ENCODE results near the gene TUBGCP5.
"Not testable (repeated sequence)": the region's sequence is repeated elsewhere in the genome, so short reads cannot be mapped to it uniquely, and the experiment has no call there.

TUBGCP5 gene

GRCh38 chr15:22989576-22990477 is 49.5 kb downstream of the TUBGCP5 start:
- H3K4me3 ChIP-seq (ENCODE audit: low read length): no peak overlapping the region
- no peak overlapping the region for H3K4me2 ChIP-seq (ENCODE audit: low read length)
- H3K27me3 ChIP-seq (ENCODE audit: control insufficient read depth, low read length): no peaks in the 10 kb centered on the region
- no peaks in the 10 kb centered on the region; the same call in 1 of the 2 replicates for H3F3A ChIP-seq (ENCODE audit: control insufficient read depth, insufficient read depth)
- H3K36me3 ChIP-seq (ENCODE audit: control insufficient read depth, low read length): peaks cover 7% of the 10 kb centered on the region
- H3K9me2 ChIP-seq (replicated peaks; ENCODE audit: control insufficient read depth, low read length): no peaks in the 10 kb centered on the region
- no peaks in the 10 kb centered on the region for H3K9me3 ChIP-seq (ENCODE audit: control insufficient read depth, insufficient read depth, low read length)
- no peaks in the 10 kb centered on the region for H3K79me2 ChIP-seq (ENCODE audit: control insufficient read depth, low read length)
- H3K4me1 ChIP-seq (ENCODE audit: control insufficient read depth, low read length): no peaks in the 10 kb centered on the region
- no peaks in the 10 kb centered on the region for H4K20me1 ChIP-seq (ENCODE audit: control insufficient read depth, insufficient read depth, low read depth, low read length)
- TF ChIP-seq, protein P1, sequence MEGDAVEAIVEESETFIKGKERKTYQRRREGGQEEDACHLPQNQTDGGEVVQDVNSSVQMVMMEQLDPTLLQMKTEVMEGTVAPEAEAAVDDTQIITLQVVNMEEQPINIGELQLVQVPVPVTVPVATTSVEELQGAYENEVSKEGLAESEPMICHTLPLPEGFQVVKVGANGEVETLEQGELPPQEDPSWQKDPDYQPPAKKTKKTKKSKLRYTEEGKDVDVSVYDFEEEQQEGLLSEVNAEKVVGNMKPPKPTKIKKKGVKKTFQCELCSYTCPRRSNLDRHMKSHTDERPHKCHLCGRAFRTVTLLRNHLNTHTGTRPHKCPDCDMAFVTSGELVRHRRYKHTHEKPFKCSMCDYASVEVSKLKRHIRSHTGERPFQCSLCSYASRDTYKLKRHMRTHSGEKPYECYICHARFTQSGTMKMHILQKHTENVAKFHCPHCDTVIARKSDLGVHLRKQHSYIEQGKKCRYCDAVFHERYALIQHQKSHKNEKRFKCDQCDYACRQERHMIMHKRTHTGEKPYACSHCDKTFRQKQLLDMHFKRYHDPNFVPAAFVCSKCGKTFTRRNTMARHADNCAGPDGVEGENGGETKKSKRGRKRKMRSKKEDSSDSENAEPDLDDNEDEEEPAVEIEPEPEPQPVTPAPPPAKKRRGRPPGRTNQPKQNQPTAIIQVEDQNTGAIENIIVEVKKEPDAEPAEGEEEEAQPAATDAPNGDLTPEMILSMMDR (IDR thresholded peaks at IDR 0.05; ENCODE audit: low read depth, low read length, poor library complexity, severe bottlenecking): peak; percentile 20
- no peak for TF ChIP-seq EZH2phosphoT487 (IDR thresholded peaks at IDR 0.05; ENCODE audit: borderline replicate concordance, low read length)
- no peak overlapping the region for H3K27ac ChIP-seq (ENCODE audit: low read depth, low read length)

- H3K4me3 ChIP-seq (ENCODE audit: low read length): no peak overlapping the region
- no peaks in the 10 kb centered on the region; the same call in 1 of the 2 replicates for H3F3A ChIP-seq (ENCODE audit: control insufficient read depth, insufficient read depth)
- no peak overlapping the region for H3K4me2 ChIP-seq (ENCODE audit: low read length)
- H3K9me2 ChIP-seq (replicated peaks; ENCODE audit: control insufficient read depth, low read length): no peaks in the 10 kb centered on the region
- H4K20me1 ChIP-seq (ENCODE audit: control insufficient read depth, insufficient read depth, low read depth, low read length): no peaks in the 10 kb centered on the region
- no peaks in the 10 kb centered on the region for H3K79me2 ChIP-seq (ENCODE audit: control insufficient read depth, low read length)
- H3K27me3 ChIP-seq (ENCODE audit: control insufficient read depth, low read length): no peaks in the 10 kb centered on the region
- H3K9me3 ChIP-seq (ENCODE audit: control insufficient read depth, insufficient read depth, low read length): no peaks in the 10 kb centered on the region
- no peaks in the 10 kb centered on the region for H3K4me1 ChIP-seq (ENCODE audit: control insufficient read depth, low read length)
- TF ChIP-seq EZH2phosphoT487 (IDR thresholded peaks at IDR 0.05; ENCODE audit: borderline replicate concordance, low read length): no peak
- TF ChIP-seq, protein P1 (IDR thresholded peaks at IDR 0.05; ENCODE audit: low read depth, low read length, poor library complexity, severe bottlenecking): no peak
- no peak overlapping the region for H3K27ac ChIP-seq (ENCODE audit: low read depth, low read length)
- no peaks in the 10 kb centered on the region for H3K36me3 ChIP-seq (ENCODE audit: control insufficient read depth, low read length)
Observed at GRCh38 chr15:22988811-22989210, 50.6 kb downstream of the TUBGCP5 start.

GRCh38 chr15:22981931-22982330 is 57.4 kb downstream of the TUBGCP5 start:
- not testable (repeated sequence) for H3K27ac ChIP-seq (ENCODE audit: low read depth, low read length); H3K4me3 ChIP-seq (ENCODE audit: low read length); H3K4me1 ChIP-seq (ENCODE audit: control insufficient read depth, low read length); H4K20me1 ChIP-seq (ENCODE audit: control insufficient read depth, insufficient read depth, low read depth, low read length); H3K9me3 ChIP-seq (ENCODE audit: control insufficient read depth, insufficient read depth, low read length); H3F3A ChIP-seq (ENCODE audit: control insufficient read depth, insufficient read depth); H3K4me2 ChIP-seq (ENCODE audit: low read length); H3K79me2 ChIP-seq (ENCODE audit: control insufficient read depth, low read length); H3K9me2 ChIP-seq (replicated peaks; ENCODE audit: control insufficient read depth, low read length); H3K36me3 ChIP-seq (ENCODE audit: control insufficient read depth, low read length)
- H3K27me3 ChIP-seq (ENCODE audit: control insufficient read depth, low read length): peaks cover 28% of the 10 kb centered on the region

Measured in DOHH2 (cell line).